HG03196 (cell line): ENCODE results near the gene ZBTB48.

Experiments used
- ATAC-seq: cut with Tn5 transposase; IDR thresholded peaks from one replicate; pipeline ENCODE4 v1.9.1; 2021; ENCODE audit not compliant: unreplicated experiment

ZBTB48 gene

GRCh38 chr1:6572653-6573383, 7.0 kb upstream of the ZBTB48 start:
- no peak for ATAC-seq

DNA sequence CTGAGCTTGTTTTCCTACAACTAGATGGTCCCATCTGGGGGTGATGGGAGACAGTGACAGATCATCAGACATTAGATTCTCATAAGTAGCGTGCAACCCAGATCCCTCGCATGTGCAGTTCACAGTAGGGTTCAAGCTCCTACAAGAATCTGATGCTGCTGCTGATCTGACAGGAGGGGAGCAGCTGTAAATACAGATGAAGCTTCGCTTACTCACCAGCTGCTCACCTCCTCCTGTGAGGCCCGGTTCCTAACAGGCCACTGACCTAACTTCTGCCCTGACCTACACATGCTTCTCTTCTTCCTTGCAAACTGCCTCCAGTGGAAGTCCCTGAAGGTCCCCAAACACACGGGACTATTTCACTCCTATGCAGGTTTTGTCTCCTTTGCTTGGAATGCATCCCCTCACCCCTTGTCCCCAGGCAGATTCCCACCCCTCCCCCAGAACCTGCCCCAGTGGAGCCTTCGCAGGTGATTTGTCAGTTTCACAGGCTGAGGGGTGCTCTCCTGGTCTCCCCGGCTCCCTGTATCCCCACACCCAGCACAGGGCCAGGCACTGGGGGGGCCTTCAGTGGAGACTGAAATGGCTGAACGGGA, 5.7 kb upstream of the ZBTB48 start:
- ATAC-seq, result no peak

GRCh38 chr1:6574818-6575217, 5.0 kb upstream of the ZBTB48 start:
- no peak for ATAC-seq

DNA sequence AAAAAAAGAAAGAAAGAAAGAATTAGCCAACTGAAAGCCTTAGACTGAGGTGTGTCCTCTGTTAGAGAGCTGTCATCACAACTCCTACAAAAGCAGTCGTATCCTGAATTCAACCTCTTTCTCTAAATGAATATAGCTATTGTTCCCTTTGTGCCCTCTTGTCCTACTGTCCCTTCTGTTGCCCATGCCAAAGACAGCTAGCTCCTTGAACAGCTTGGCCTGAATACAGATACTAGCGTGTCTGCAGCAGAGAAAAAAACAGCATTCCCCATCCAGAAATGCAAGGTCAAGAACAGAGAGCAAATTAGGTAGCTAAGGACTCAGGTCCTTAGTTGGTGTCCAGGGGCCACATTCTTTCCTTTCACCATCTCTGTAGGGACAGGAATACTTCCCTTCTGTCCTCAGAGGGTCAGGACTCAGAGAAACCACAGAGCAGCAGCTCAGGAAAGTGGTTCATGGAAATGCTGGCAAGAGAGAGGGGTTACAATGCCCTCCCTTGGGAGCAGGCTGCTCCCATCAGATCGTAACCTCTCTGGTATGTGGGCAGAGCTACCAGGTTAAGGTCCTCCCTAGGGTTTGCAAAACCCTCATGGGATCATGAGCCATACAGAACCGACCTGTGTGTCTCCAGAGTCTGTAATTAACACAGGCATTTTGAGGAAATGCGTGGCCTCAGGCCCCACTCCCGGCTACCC, 1.8 kb upstream of the ZBTB48 start:
- no peak for ATAC-seq

DNA sequence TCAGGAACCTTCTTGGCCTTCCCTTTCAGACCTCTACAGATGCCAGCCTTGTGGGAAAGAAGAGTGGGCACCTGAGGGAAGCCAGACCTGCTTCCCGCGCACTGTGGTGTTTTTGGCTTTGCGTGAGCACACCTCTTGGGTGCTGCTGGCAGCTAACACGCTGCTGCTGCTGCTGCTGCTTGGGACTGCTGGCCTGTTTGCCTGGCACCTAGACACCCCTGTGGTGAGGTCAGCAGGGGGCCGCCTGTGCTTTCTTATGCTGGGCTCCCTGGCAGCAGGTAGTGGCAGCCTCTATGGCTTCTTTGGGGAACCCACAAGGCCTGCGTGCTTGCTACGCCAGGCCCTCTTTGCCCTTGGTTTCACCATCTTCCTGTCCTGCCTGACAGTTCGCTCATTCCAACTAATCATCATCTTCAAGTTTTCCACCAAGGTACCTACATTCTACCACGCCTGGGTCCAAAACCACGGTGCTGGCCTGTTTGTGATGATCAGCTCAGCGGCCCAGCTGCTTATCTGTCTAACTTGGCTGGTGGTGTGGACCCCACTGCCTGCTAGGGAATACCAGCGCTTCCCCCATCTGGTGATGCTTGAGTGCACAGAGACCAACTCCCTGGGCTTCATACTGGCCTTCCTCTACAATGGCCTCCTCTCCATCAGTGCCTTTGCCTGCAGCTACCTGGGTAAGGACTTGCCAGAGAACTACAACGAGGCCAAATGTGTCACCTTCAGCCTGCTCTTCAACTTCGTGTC, 995 bp upstream of the ZBTB48 start:
- no peak for ATAC-seq

DNA sequence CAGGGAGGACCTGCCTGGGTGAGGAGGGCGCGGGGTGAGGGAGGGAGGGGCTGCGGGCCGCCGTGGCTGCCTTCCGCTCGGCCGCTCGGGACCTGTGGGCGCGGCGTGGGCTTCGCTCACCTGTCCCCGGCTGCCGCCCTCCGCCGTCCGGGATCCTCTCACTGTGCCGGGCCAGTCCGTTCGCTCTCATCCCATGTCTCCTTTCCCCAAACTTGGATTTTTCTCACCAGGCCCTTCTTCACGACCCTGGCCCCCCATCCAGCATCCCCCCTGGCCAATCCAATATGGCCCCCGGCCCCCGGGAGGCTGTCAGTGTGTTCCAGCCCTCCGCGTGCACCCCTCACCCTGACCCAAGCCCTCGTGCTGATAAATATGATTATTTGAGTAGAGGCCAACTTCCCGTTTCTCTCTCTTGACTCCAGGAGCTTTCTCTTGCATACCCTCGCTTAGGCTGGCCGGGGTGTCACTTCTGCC, 362 bp downstream of the ZBTB48 start:
- no peak for ATAC-seq

- ATAC-seq, result no peak
Observed at GRCh38 chr1:6580593-6581409, 1.0 kb downstream of the ZBTB48 start.

DNA sequence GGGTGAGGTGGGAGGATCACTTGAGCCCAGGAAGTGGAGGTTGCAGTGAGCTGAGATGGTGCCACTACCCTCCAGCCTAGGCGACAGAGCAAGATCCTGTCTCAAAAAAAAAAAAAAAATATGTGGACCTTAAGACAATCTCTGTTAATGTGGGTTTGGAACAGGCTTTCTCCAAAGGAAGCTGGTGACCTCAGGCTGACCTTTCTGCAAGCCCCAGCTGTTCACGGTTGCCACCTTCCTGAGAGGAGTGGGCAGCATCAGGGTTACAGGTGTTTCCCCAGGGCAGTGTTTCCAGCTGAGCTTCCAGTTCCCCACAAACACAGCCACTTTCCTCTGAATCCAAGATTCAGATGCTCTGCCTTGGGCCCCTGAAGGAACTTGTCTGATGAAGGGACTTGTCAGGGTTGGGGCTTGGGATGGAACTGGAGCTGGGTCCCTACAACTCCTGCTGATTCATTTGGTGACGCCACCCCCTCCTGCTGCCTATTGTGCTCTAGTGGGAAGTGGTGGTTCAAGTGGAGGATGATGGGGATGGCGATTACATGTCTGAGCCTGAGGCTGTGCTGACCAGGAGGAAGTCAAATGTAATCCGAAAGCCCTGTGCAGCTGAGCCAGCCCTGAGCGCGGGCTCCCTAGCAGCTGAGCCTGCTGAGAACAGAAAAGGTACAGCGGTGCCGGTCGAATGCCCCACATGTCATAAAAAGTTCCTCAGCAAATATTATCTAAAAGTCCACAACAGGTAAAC, 1.9 kb downstream of the ZBTB48 start:
- ATAC-seq, result no peak

DNA sequence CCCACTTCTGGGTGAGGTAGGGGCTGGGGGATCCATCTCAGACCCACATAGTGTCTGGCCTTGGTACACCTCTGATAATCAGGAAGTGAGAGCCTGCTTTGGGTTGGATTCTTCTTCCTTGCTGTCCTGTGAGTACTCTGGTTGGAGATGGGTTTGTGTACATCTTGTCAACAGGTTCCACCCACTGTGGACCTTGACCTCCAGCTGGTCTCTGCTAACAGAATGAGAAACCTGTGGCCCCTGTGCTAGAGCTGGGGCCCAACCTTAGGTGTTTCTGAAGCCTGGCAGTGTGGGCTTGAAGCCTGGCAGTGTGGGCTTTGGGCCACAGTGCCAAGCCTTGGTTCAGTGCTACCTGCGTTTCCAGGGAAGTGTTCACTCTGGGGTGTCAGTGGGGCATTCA, 2.6 kb downstream of the ZBTB48 start:
- ATAC-seq, result no peak

DNA sequence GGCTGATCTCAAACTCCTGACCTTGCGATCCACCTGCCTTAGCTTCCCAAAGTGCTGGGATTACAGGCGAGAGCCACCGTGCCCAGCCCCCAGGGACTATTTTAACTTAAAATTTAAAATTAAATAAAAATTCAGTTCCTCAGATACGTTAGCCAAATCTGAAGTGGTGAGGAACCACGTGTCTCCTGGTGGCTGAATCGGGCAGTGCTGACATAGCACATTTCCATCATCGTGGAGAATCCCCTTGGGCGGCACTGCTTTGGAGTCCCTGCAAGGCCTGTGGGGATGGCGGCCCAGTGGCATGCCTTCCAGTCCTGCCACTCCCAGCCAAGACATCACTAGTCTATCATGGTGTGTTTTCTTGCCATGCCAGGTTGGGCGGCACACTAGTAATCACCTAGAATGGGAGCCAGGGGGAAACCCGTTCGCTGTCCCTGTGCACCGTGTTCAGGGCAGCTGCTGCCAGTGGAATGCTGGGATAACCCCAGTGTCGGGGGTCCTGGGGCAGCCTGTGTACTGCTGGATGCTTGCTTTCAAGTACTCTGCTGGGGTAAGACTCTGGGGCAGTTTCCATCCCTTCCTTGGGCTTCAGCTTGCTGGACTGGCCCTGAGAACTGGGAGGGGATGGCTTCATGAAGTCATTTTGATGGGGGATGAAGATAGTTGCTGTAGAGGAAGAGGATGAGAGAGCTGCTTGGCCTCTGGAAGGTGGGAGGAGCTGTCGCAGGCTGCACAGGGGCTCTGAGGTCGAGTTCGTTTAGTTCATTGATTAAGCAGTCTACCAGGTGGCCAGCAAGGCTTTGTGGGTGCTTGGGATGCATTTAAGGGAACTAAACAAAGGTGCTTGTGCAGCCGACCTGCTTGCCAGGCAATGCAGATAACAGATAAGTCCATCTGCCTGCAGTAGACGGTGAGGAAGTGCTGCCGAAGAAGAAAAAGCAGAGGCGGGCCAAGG, 4.6 kb downstream of the ZBTB48 start:
- ATAC-seq, result no peak

DNA sequence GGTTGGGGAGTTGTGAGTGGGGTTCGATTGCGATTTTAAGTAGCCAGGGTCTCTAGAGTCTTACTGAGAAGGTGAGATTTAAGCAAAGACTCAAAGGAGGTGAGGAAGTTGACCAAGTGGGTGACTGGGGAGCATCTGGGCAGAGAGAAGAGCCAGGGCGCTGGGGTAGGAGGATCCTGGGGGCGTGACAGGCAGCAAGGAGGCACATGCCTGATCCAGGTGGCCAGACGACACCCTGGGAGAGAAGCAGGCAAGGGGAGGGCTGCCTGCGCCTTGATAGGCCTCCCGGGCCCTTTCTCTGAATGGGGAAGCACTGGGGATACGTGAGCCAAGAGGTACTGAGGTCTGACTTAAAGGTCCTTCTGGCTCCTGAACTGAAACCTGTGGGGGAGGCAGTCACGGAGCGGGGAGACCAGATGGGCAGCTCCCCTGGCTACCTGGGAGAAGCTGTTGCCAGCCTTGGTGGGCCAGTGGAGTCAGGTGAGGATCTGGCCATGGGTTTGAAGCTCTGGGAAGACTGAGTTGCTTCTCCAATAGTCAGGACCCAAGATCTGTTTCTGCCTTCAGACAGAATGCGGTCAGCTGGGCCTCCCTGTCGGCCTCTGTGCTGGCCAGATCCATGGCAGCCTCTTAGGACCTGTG, 5.4 kb downstream of the ZBTB48 start:
- ATAC-seq, result no peak

DNA sequence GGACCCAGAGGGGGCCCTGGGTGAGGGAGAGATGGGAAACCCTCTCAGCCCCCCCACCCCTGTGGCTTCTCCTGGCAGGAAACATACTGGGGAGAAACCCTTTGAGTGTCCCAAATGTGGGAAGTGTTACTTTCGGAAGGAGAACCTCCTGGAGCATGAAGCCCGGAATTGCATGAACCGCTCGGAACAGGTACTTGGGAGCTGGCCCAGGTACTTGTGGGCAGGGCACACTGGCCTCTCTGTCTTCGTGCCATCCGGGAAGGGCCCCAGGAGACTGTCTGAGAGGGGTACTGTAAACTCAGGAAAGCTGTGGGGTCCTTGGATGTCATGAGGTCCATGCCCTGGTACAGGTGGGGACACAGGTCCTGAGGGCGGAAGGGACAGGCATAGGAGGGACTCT, 6.0 kb downstream of the ZBTB48 start:
- no peak for ATAC-seq

GRCh38 chr1:6586404-6586816, 6.6 kb downstream of the ZBTB48 start:
- ATAC-seq, result no peak

GRCh38 chr1:6587261-6588005, 7.6 kb downstream of the ZBTB48 start:
- no peak for ATAC-seq

- ATAC-seq, result no peak
Observed at GRCh38 chr1:6588128-6588892, 8.5 kb downstream of the ZBTB48 start.

DNA sequence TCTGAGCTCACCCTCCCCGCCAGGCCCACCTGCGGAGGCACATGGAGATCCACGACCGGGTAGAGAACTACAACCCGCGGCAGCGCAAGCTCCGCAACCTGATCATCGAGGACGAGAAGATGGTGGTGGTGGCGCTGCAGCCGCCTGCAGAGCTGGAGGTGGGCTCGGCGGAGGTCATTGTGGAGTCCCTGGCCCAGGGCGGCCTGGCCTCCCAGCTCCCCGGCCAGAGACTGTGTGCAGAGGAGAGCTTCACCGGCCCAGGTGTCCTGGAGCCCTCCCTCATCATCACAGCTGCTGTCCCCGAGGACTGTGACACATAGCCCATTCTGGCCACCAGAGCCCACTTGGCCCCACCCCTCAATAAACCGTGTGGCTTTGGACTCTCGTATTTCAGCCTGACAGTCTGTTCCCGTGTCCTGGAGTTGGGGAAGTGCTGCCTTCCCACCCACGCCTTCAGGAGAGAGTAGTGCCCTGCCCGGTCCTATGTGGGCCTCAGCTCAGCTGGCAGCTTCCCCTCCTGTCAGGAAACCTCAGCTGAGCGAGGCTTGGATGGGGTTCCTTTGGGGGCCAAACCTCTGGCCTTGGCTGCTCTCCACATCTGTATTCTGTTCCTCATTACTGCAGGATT, 9.2 kb downstream of the ZBTB48 start:
- ATAC-seq, result no peak
